BE2C (cell line): Measurements from ENCODE around the gene EIF5B.

Experiments
- DNase-seq: peaks from one replicate; pipeline ENCODE4 v3.0.0-alpha.2; 2020
- H3K27me3 ChIP-seq: fragments of 250-450 bp; sonication (Bioruptor Pico); 2 replicates; pipeline ENCODE4 v1.5.1; 2020; ENCODE audit warnings: mild to moderate bottlenecking
- H3K36me3 ChIP-seq: fragments of 250-450 bp; sonication (Bioruptor Pico); 2 replicates; pipeline ENCODE4 v1.5.1; 2020; ENCODE audit warnings: mild to moderate bottlenecking
- H3K4me1 ChIP-seq: fragments of 250-450 bp; sonication (Bioruptor Pico); 2 replicates; pipeline ENCODE4 v1.5.1; 2020
- H3K4me3 ChIP-seq: 2 replicates; pipeline ENCODE4 v1.5.1; 2011; ENCODE audit warnings: low read depth, low read length
- H3K9me3 ChIP-seq: fragments of 250-450 bp; sonication (Bioruptor Pico); 2 replicates; pipeline ENCODE4 v1.5.1; 2020
- TF ChIP-seq, protein P1 (sequence below): IDR thresholded peaks from 2 replicates; pipeline ENCODE4 v1.5.1; 2012; ENCODE audit warnings: mild to moderate bottlenecking, low read depth, low read length

Gene EIF5B

DNA sequence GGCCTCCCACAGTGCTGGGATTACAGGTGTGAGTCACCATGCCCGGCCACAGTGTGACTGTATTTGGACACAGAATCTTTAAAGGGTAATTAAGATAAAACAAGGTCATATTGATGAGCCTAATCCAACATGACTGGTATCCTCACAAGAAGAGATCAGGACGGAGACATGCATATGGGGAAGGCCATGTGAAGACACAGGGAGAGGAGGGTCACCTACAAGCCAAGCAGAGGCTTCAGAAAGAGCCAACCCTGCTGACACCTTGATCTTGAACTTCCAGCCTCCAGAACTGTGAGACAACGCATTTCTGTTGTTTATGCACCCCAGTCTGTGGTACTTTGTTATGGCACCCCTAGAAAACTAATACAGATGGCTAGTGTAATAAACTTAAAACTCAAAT is 80.2 kb downstream of the EIF5B start:
- Histone ChIP-seq H3K4me1 (no peaks in the 10 kb centered on the region), H3K36me3 (peaks cover 7% of the 10 kb centered on the region), H3K27me3 (no peaks in the 10 kb centered on the region), H3K9me3 (no peaks in the 10 kb centered on the region), H3K4me3 (no peak overlapping the region)
- no peak for DNase-seq
- TF ChIP-seq, protein P1, sequence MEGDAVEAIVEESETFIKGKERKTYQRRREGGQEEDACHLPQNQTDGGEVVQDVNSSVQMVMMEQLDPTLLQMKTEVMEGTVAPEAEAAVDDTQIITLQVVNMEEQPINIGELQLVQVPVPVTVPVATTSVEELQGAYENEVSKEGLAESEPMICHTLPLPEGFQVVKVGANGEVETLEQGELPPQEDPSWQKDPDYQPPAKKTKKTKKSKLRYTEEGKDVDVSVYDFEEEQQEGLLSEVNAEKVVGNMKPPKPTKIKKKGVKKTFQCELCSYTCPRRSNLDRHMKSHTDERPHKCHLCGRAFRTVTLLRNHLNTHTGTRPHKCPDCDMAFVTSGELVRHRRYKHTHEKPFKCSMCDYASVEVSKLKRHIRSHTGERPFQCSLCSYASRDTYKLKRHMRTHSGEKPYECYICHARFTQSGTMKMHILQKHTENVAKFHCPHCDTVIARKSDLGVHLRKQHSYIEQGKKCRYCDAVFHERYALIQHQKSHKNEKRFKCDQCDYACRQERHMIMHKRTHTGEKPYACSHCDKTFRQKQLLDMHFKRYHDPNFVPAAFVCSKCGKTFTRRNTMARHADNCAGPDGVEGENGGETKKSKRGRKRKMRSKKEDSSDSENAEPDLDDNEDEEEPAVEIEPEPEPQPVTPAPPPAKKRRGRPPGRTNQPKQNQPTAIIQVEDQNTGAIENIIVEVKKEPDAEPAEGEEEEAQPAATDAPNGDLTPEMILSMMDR = no peak

DNA sequence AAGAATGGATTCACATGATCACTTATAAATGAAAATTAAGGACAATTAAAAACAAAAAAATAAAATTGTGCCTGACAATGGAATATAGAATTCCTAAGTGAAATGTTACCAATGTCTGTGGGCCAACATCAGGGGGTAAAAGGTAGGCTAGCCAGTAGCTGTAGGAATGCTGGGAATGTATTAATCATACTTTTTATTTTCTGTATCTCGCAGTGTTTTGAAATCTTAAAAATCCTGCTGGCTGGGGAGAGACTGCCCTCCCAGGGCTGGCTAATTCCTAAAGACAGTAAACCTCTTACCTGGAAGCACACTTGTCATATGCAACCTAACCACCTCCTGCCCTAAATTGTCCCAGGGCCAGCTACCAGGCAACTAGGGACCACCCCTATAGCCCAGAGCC is 82.8 kb downstream of the EIF5B start:
- DNase-seq = no peak
- TF ChIP-seq, protein P1 = no peak
- Histone ChIP-seq H3K4me1 (no peaks in the 10 kb centered on the region), H3K27me3 (no peaks in the 10 kb centered on the region), H3K4me3 (no peak overlapping the region), H3K36me3 (peaks cover 12% of the 10 kb centered on the region), H3K9me3 (no peaks in the 10 kb centered on the region)

DNA sequence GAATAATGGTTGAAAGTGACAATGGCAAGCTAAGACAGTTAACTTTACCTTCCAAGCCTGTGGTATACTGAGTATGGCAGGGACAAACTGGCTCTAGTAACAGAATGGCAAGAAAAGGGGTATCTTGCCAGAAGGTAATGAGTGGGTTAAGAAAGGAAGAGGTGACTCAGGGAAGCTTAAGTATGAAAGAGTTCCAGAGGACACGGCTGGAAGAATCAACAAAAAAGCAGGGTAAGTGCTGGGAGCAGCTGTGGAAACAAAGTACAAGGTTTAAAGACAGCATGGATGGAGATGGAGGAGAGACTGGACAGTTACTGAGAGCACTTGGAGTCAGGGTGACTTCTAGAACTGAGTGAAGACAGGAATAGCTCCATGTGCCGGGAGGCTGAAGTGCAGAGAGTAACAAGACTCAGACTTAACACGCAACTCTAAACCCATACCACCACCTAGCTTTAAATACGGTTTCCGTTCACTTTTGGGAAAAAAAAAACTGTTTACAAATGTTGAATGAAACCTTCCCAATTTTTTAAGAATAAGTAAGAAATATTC is 83.6 kb downstream of the EIF5B start:
- H3K36me3 ChIP-seq = peaks cover 10% of the 10 kb centered on the region
- no peak for DNase-seq
- H3K4me1 ChIP-seq = no peaks in the 10 kb centered on the region
- no peak overlapping the region for H3K4me3 ChIP-seq
- H3K9me3 ChIP-seq = no peaks in the 10 kb centered on the region
- no peaks in the 10 kb centered on the region for H3K27me3 ChIP-seq
- TF ChIP-seq, protein P1 = no peak

DNA sequence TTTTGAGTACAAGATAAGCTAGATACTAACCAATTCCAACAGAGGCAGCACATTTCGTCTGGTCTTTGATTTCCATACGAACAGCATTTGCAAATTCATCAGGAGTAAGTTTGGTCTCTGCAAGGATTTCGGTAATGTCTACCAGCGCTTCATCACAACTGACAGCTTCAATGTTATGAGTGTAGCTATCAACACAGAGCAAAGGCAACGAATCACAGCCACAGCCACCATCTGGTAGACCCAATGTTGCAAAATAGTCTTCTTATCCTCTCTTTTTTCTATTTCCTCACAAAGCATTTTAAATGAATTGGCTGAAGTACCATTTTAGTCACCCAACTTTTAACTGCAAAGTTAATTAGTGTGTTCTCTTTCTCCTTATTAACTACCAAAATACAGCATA is 84.3 kb downstream of the EIF5B start:
- no peaks in the 10 kb centered on the region for H3K27me3 ChIP-seq
- TF ChIP-seq, protein P1 = no peak
- no peaks in the 10 kb centered on the region for H3K9me3 ChIP-seq
- H3K4me1 ChIP-seq = no peaks in the 10 kb centered on the region
- no peak overlapping the region for H3K4me3 ChIP-seq
- no peak for DNase-seq
- H3K36me3 ChIP-seq = peaks cover 10% of the 10 kb centered on the region

DNA sequence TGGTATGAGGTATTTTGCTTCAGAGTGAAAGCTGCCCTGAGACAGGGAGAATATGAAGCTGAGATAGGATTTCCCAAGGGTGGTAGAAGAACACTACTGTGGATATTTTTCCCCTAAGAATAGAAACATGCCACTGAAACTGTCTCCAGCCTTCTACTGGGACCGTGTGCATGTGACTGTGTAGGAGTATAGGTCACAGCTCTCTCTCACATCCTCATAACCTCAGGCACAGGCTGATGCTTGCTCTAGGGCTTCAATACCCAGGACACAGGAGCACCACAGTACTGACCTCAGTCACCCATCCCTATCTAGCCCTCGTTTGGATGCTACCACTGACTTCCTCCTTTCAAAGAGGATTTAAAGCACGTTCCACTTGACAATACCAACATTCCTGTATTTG is 85.4 kb downstream of the EIF5B start:
- Histone ChIP-seq H3K9me3 (no peaks in the 10 kb centered on the region), H3K27me3 (no peaks in the 10 kb centered on the region), H3K36me3 (peaks cover 10% of the 10 kb centered on the region), H3K4me3 (no peak overlapping the region), H3K4me1 (no peaks in the 10 kb centered on the region)
- TF ChIP-seq, protein P1 = no peak
- no peak for DNase-seq

DNA sequence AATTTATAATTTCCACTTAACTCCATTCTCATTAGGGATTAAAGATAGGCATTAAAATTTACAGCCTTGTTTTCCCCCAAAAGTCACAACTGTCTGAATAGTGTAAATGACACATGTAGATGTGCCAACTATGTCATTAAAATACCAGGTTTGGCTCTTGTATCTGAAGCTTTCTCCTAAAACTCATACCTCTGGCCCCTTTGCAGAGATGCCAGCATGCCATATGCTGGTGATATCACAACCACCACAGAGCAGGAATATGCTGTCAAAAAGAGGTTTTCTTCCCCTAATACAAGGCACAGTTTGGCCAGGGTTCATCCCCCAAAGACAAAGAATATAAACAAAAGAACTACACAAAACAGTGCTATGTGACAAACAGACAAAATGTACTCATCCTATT is 87.2 kb downstream of the EIF5B start:
- H3K27me3 ChIP-seq = no peaks in the 10 kb centered on the region
- DNase-seq = no peak
- peaks cover 10% of the 10 kb centered on the region for H3K36me3 ChIP-seq
- H3K9me3 ChIP-seq = no peaks in the 10 kb centered on the region
- no peaks in the 10 kb centered on the region for H3K4me1 ChIP-seq
- TF ChIP-seq, protein P1 = no peak
- no peak overlapping the region for H3K4me3 ChIP-seq
